DMS153 treated with DMSO at 0.1 percent for 48 hours (cell line): ENCODE data around the gene MLEC.

Experiments used
- DNase-seq: peaks from one replicate; lab custom pipeline; 2025; ENCODE audit not compliant: unreplicated experiment; lab: John Stamatoyannopoulos, UW

The MLEC gene

DNA sequence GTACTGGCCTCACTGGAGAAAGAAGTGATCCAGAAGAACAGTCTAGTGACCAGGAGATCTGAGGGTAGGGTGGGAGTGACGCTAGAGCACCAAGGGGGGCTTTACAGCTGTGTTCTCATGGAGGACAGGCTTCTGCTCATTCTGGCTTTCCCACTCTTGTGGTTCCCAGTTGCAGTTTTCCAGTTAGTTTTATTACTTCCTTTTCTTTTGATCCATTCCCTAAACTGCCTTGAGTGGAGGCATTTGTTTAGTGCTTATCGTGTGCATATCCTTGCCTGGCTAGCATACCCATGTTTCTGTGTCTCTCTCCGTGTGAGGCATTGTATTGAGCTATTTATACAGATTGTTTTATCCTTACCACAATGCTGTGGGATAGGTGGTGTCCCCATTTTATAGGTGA lies 4.0 kb downstream of the MLEC start:
- no peak for DNase-seq

GRCh38 chr12:120692524-120693033 lies 5.6 kb downstream of the MLEC start:
- DNase-seq = no peak

DNA sequence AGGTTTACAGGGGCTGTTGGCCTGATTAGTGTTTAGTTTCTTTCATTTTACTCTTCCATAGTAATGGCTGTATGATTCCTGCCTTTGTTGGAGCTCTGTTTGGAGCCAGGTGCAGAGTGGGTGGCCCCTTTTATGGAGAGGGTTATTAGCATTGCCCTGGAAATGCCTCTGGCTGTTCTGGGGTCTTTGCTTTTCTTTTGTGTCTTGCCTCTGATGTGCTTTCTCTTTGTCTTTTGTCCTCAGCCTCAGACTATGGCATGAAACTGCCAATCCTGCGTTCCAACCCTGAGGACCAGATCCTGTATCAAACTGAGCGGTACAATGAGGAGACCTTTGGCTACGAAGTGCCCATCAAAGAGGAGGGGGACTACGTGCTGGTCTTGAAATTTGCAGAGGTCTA lies 6.9 kb downstream of the MLEC start:
- no peak for DNase-seq

- no peak for DNase-seq
Observed at GRCh38 chr12:120696626-120697025, 9.7 kb downstream of the MLEC start.

DNA sequence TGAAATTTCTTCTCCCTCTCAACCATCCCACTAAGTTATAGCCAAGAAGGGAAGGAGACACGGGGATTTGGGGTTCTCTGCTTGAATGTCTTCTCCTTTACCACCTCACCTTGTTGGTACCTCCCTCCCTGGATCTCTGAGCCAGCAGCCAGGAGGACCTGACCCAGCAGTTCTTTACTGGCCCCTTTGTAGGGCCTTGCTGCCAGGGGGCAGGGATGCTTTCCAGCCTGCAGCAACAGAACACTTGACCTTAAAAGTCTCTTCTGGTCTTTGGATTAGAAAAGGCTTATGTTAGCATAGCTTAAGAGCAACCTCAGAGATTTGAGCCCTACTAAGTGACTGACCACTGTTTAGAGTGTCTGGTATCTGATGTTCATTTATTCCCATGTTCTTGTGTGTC lies 10.4 kb downstream of the MLEC start:
- DNase-seq = no peak

GRCh38 chr12:120698665-120699064 lies 11.7 kb downstream of the MLEC start:
- DNase-seq = no peak

DNA sequence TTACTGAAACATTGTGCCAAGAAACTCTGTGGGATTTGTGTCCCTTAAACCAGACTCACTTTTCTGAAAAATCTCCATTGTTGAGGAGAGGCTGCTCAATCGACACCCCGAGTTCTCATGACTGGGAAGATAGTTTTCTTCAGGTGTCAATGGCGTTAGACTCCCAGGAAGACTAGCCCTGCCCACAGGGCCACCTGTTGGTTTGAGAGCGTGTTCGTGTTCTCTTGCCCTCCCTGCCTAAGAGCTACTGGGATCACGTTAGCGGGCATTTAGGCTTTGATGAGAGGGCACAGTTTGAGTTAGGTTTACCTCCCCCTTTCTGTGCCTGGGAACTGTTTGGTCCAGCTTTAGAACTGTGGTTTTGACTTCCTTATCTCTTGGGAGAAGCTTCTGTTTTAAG lies 12.6 kb downstream of the MLEC start:
- DNase-seq = no peak

GRCh38 chr12:120700886-120701285 lies 13.9 kb downstream of the MLEC start:
- DNase-seq = no peak

GRCh38 chr12:120702637-120703036 lies 15.7 kb downstream of the MLEC start:
- no peak for DNase-seq

GRCh38 chr12:120703311-120703942 lies 16.5 kb downstream of the MLEC start:
- DNase-seq = no peak

DNA sequence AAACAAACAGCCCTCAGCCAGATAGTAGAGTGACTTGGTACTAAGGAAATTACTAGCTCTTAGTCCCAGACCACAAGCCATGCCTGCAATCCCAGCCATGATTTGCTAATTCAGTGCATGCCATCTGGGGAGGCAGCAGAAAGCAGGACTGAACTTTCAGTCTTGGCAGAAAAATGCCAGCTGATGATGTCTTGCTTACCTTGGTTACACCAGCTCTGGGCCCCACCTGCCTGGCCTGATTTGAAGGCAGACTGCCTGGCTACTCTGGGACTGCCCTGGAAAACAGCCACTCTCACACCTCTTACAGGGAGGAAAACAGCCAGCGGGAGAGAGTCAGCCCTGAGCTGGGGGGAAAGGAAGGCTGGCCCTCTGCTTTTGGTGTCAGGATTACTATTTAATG lies 18.7 kb downstream of the MLEC start:
- DNase-seq = no peak

- DNase-seq = no peak
Observed at GRCh38 chr12:120706029-120706428, 19.1 kb downstream of the MLEC start.

DNA sequence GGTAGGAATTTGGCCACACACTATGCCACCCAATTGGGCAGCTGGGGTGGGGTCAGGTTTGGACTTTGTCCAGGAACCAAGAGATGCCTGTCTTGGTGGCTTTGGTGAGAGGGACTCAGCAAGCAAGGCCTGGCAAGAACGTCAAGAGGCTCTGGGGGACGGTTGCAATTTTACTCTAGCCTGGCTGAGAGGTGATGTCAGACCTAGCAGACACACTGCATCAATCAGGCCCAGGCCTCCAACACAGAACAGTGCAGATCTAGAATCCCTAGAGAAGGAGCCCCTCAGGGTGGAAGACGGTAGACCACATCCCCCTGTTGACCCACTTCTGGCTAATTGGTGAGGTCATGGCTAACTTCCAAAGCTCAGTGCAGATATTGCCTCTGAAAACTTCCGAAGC lies 21.7 kb downstream of the MLEC start:
- DNase-seq = no peak

DNA sequence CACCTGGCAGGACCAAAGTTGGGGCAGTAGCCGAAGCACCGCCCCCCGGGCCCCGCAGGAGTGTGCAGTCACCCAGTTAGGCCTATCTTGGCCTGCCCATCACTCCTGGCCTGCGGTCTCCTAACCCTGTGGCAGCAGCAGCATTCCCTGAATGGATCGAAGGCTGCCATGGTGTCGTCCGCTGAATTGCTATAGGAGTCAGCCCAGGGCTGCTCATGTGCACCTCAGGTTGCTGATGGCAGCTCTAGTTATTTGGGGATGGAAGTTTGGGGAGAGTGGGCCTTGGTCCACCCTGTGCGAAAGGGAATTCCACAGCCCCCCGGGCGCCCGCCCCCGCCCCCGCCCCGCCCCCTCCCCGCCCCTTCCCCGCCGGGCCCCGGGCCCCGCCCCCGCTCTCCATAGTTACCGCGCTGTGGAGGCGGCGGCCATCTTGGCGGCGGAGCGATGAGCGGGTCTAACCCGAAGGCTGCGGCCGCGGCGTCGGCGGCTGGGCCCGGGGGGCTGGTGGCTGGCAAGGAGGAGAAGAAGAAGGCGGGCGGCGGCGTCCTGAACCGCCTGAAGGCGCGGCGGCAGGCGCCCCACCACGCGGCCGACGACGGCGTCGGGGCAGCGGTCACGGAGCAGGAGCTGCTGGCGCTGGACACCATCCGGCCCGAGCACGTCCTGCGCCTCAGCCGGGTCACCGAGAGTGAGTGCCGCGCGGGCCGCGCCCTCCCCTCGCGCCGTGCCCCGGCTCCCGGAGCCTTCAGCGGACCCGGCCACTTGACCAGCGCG lies 23.3 kb downstream of the MLEC start, which contains the start of gene UNC119B:
Gene UNC119B (plus strand): TSS at position 428 of the 774 bp plus-strand sequence. CDS start 17 bp downstream, at position 445.
- DNase-seq = no peak

GRCh38 chr12:120710805-120711296 lies 23.9 kb downstream of the MLEC start:
- DNase-seq = no peak

DNA sequence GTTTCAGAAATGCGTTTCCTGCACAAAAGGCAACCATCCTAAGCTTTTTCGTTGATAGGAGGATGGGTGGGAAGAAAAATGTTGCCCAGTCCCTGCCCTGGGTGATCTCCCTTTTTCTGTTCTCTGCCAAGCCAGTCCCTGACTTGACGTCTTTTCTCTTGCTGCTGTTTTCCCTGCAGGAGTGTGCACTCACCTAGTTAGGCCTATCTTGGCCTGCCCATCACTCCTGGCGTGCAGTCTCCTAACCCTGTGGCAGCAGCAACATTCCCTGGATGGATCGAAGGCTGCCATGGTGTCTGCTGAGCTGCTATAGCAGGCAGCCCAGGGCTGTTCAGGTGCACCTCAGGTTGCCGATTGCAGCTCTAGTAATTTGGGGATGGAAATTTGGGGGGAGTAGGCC lies 24.5 kb downstream of the MLEC start:
- no peak for DNase-seq

- DNase-seq = no peak
Observed at GRCh38 chr12:120712610-120713009, 25.7 kb downstream of the MLEC start.

- peak; percentile 82 for DNase-seq
Observed at GRCh38 chr12:120713861-120714482, 27.0 kb downstream of the MLEC start.

- no peak for DNase-seq
Observed at GRCh38 chr12:120718055-120718454, 31.1 kb downstream of the MLEC start.

DNA sequence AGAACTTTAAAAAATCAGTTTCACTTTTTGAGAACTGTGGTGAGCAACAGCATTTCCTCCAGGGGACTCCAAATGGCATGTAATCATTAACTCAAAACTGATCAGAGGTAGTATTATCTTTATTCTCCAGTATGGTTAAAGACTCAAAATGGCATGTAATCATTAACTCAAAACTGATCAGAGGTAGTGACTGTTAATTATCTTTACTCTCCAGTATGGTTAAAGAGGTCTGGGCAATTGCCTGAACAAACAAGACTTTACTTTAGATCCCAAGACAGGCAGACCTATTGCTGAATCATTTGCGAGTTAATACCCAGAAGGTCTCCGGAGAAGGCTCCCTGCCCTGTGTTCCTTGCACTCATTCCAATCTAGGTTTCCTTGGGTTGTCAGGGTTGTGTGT lies 32.1 kb downstream of the MLEC start:
- DNase-seq = no peak

DNA sequence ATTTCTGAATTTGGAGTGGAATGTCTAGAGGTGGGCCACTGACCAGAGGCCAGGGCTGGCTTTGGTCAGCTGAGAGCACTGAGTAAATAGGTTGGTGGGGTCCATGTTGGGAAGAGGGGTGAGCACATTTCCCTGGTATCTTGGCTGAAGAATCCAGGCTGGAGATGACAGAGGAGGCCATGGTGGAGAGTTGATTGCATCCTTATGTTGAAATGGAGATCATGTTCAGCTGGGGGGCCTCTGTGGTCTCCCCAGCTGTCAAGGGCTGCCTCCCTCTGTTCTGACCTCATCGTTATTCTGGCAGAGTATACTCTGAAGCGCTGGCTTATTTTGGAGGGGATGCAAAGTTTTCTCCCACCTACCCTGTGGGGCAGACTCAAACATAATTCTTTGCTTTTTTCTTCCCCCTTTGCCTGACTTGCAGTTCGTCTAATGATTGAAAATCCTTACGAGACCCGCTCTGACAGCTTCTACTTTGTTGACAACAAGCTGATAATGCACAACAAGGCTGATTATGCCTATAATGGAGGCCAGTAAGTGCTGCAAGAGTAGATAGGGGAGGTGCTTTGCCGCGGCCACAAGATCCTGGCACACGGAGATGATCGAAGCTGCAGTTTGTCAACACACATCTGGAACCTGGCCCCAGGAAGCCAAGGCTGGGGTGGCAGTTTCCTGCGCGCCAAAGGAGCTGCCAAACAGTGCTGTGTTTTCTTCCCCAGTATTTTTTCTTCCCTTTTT lies 32.7 kb downstream of the MLEC start:
- no peak for DNase-seq
